PC-3 (cell line): ENCODE measurements around the gene RIC8B.

ENCODE experiments used
- CTCF ChIP-seq: fragments of 300-600 bp; sonication (generic); conservative IDR thresholded peaks from 2 replicates; pipeline ENCODE4 v1.5.1; 2017; ENCODE audit warnings: antibody characterized with exemption, low read depth, mild to moderate bottlenecking, low read length
- EZH2 ChIP-seq: fragments of 300-600 bp; sonication (generic); IDR thresholded peaks from one replicate; pipeline ENCODE4 v1.6.1; 2017; ENCODE audit warnings: antibody characterized with exemption, mild to moderate bottlenecking, low read length; ENCODE audit not compliant: unreplicated experiment

- TF ChIP-seq CTCF = no peak
- no peak for TF ChIP-seq EZH2
Measured at GRCh38 chr12:106758349-106759110, 16.0 kb upstream of the RIC8B start.
